Adipocyte (in vitro differentiated cells): ENCODE results near the gene PTDSS2.

Experiments
- DNase-seq: peaks from one replicate; pipeline ENCODE4 v3.0.0-alpha.2; 2015; ENCODE audit warnings: low read depth
- H3K27me3 ChIP-seq: replicated peaks from 2 replicates; pipeline ENCODE4 v1.7.0; 2013; ENCODE audit warnings: mild to moderate bottlenecking, low read length, moderate library complexity; ENCODE audit not compliant: control insufficient read depth, insufficient read depth
- H3K36me3 ChIP-seq: 2 replicates; pipeline ENCODE4 v1.7.0; 2013; ENCODE audit warnings: low read length, mild to moderate bottlenecking, moderate library complexity; ENCODE audit not compliant: control insufficient read depth, insufficient read depth, severe bottlenecking
- H3K4me1 ChIP-seq: 2 replicates; pipeline ENCODE4 v1.7.0; 2013; ENCODE audit warnings: mild to moderate bottlenecking, low read length, moderate library complexity; ENCODE audit not compliant: control insufficient read depth, insufficient read depth
- H3K4me3 ChIP-seq: 2 replicates; pipeline ENCODE4 v1.7.0; 2013; ENCODE audit warnings: mild to moderate bottlenecking, low read length, moderate library complexity
- H3K9ac ChIP-seq: 2 replicates; pipeline ENCODE4 v1.7.0; 2013; ENCODE audit warnings: mild to moderate bottlenecking, low read length, moderate library complexity
- H3K9me3 ChIP-seq: 2 replicates; pipeline ENCODE4 v1.7.0; 2013; ENCODE audit warnings: mild to moderate bottlenecking, low read length, moderate library complexity; ENCODE audit not compliant: control insufficient read depth

The PTDSS2 gene

GRCh38 chr11:438101-438844 is 11.8 kb upstream of the PTDSS2 start:
- Histone ChIP-seq H3K4me1 (no peaks in the 10 kb centered on the region), H3K4me3 (no peak overlapping the region), H3K9me3 (no peaks in the 10 kb centered on the region), H3K9ac (no peak overlapping the region), H3K27me3 (peaks cover 54% of the 10 kb centered on the region), H3K36me3 (no peaks in the 10 kb centered on the region)
- no peak for DNase-seq

GRCh38 chr11:439315-440064 is 10.6 kb upstream of the PTDSS2 start:
- Histone ChIP-seq H3K4me3 (no peak overlapping the region), H3K27me3 (peaks cover 53% of the 10 kb centered on the region), H3K36me3 (no peaks in the 10 kb centered on the region), H3K9me3 (no peaks in the 10 kb centered on the region), H3K9ac (no peak overlapping the region), H3K4me1 (peaks cover 9% of the 10 kb centered on the region)
- no peak for DNase-seq

- Histone ChIP-seq H3K4me3 (no peak overlapping the region), H3K4me1 (peaks cover 12% of the 10 kb centered on the region), H3K27me3 (peaks cover 44% of the 10 kb centered on the region), H3K9ac (no peak overlapping the region), H3K36me3 (no peaks in the 10 kb centered on the region), H3K9me3 (no peaks in the 10 kb centered on the region)
- DNase-seq, result no peak
Measured at GRCh38 chr11:440065-441042, 9.7 kb upstream of the PTDSS2 start.

GRCh38 chr11:441043-441417 is 9.0 kb upstream of the PTDSS2 start:
- Histone ChIP-seq H3K4me1 (peaks cover 12% of the 10 kb centered on the region), H3K9ac (no peak overlapping the region), H3K9me3 (no peaks in the 10 kb centered on the region), H3K27me3 (peaks cover 43% of the 10 kb centered on the region), H3K4me3 (no peak overlapping the region), H3K36me3 (no peaks in the 10 kb centered on the region)
- no peak for DNase-seq

- no peak within 1 kb of the TSS for H3K4me3 ChIP-seq
- no peak for DNase-seq
Measured at GRCh38 chr11:441418-442274, 8.4 kb upstream of the PTDSS2 start, which contains the start of gene ANO9. Gene ANO9, minus strand, starts transcription at chr11:442011. Its CDS starts 85 bp downstream, at chr11:441926.

GRCh38 chr11:442611-443081 is 7.4 kb upstream of the PTDSS2 start:
- DNase-seq, result no peak
- no peak overlapping the region for H3K4me3 ChIP-seq

More at GRCh38 chr11:441418-442274, 8.4 kb upstream of the PTDSS2 start, which contains the start of gene ANO9:
- peaks cover 12% of the 10 kb centered on the region for H3K4me1 ChIP-seq
- H3K9me3 ChIP-seq, result no peaks in the 10 kb centered on the region
- no peaks in the 10 kb centered on the region for H3K36me3 ChIP-seq
- no peak within 1 kb of the TSS for H3K9ac ChIP-seq
- H3K27me3 ChIP-seq, result peaks cover 41% of the 10 kb centered on the region

GRCh38 chr11:443542-444199 is 6.4 kb upstream of the PTDSS2 start:
- Histone ChIP-seq H3K9me3 (no peaks in the 10 kb centered on the region), H3K9ac (no peak overlapping the region), H3K4me1 (peaks cover 16% of the 10 kb centered on the region), H3K27me3 (peaks cover 27% of the 10 kb centered on the region), H3K36me3 (no peaks in the 10 kb centered on the region), H3K4me3 (no peak overlapping the region)
- no peak for DNase-seq

More at GRCh38 chr11:442611-443081, 7.4 kb upstream of the PTDSS2 start:
- H3K9ac ChIP-seq, result no peak overlapping the region
- no peaks in the 10 kb centered on the region for H3K9me3 ChIP-seq
- peaks cover 35% of the 10 kb centered on the region for H3K27me3 ChIP-seq
- H3K36me3 ChIP-seq, result no peaks in the 10 kb centered on the region
- peaks cover 12% of the 10 kb centered on the region for H3K4me1 ChIP-seq

GRCh38 chr11:444396-445144 is 5.5 kb upstream of the PTDSS2 start:
- H3K9me3 ChIP-seq, result no peaks in the 10 kb centered on the region
- H3K4me3 ChIP-seq, result peak overlapping the region; percentile 2
- H3K9ac ChIP-seq, result peak overlapping the region; percentile 0
- DNase-seq, result peak; percentile 6
- no peaks in the 10 kb centered on the region for H3K36me3 ChIP-seq
- peaks cover 24% of the 10 kb centered on the region for H3K4me1 ChIP-seq
- peaks cover 18% of the 10 kb centered on the region for H3K27me3 ChIP-seq

- no peak for DNase-seq
- Histone ChIP-seq H3K27me3 (peaks cover 5% of the 10 kb centered on the region), H3K9me3 (no peaks in the 10 kb centered on the region), H3K9ac (no peak overlapping the region), H3K36me3 (no peaks in the 10 kb centered on the region), H3K4me3 (no peak overlapping the region), H3K4me1 (peaks cover 24% of the 10 kb centered on the region)
Measured at GRCh38 chr11:445765-446588, 4.1 kb upstream of the PTDSS2 start.
